NB4 (cell line): ENCODE measurements around the gene FAM177A1.
"Not testable (repeated sequence)": the region's sequence is repeated elsewhere in the genome, so short reads cannot be mapped to it uniquely, and the experiment has no call there.

Source experiments
- DNase-seq: peaks from one replicate; pipeline ENCODE4 v3.0.0; 2010; ENCODE audit warnings: low read depth
- H3K4me3 ChIP-seq: one replicate; pipeline ENCODE4 v1.5.1; 2011; ENCODE audit warnings: mild to moderate bottlenecking, low read depth, low read length, moderate library complexity
- CTCF ChIP-seq: IDR thresholded peaks from one replicate; pipeline ENCODE4 v1.5.1; 2012; ENCODE audit warnings: low read depth, low read length
- MYC ChIP-seq: IDR thresholded peaks from 2 replicates; pipeline ENCODE4 v1.6.1; 2011; ENCODE audit warnings: low read depth, low read length
- POLR2A ChIP-seq: IDR thresholded peaks from 2 replicates; pipeline ENCODE4 v1.6.1; 2011; ENCODE audit warnings: mild to moderate bottlenecking; ENCODE audit not compliant: insufficient read length; ENCODE audit errors: extremely low read depth
- TF ChIP-seq, protein P1 (sequence below): IDR thresholded peaks from 2 replicates; pipeline ENCODE4 v1.6.1; 2011; ENCODE audit warnings: low read depth, low read length

The FAM177A1 gene

DNA sequence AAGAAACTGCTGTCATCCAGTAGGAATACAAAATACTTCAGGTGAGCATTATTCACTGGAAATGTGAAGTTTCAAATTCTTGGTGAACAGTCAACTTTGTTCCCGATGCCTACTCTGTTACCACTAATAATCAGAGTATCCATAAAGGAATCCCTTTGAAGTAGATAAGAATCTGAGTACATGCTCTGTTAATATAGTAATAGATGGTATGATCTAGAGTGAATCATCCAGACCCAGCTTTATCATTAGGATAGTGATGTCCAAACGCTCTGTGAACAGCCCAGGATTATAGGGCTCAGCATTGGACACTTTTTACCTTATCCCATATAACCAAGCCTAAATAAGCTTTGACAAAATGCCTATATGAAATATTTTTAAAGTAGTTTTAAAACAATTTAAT lies 42.4 kb downstream of the FAM177A1 start:
- TF ChIP-seq, protein P1, sequence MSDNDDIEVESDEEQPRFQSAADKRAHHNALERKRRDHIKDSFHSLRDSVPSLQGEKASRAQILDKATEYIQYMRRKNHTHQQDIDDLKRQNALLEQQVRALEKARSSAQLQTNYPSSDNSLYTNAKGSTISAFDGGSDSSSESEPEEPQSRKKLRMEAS = no peak
- TF ChIP-seq CTCF = no peak
- no peak for TF ChIP-seq MYC
- TF ChIP-seq POLR2A = no peak
- DNase-seq = no peak
- no peak overlapping the region for H3K4me3 ChIP-seq

- not testable (repeated sequence) for H3K4me3 ChIP-seq, DNase-seq
Measured at GRCh38 chr14:35094645-35095044, 48.6 kb downstream of the FAM177A1 start.

DNA sequence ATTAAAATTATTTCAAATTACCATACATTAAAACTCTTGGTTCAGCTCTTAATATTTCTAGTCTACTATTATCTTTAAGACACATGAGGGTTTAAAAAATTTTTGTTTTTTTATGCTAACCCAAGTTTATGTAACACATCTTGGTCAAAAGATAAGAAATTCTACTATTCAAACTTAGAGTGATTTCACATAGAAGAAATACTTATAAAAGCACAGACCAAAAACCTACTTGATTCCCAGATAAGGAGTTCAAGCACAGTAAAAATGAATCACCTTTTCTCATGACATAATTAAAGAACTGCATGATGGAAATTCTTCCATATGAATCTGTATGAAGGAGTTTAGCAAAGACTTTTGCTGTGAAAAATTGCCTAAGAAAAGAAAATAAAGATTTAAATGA lies 61.8 kb downstream of the FAM177A1 start:
- TF ChIP-seq CTCF (no peak), MYC (no peak), POLR2A (no peak)
- TF ChIP-seq, protein P1 = no peak
- DNase-seq = no peak
- no peak overlapping the region for H3K4me3 ChIP-seq

DNA sequence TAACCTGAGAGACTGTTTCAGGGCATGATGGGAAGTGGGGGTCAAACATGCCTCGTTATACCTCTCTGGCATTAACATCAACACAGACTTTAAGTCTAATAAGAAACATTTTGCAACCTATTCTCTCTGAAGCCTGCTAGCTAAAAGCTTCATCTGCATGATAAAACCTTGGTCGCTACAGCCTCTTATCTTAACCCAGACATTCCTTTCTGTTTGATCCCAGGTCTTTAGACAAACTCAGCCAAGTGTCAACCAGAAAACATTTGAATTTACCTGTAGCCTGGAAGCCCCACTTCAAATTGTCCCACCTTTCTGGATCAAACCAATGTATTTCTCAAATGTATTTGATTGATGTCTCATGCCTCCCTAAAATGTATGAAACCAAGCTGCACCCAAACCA lies 66.6 kb downstream of the FAM177A1 start:
- no peak for DNase-seq
- TF ChIP-seq, protein P1 = no peak
- no peak overlapping the region for H3K4me3 ChIP-seq

DNA sequence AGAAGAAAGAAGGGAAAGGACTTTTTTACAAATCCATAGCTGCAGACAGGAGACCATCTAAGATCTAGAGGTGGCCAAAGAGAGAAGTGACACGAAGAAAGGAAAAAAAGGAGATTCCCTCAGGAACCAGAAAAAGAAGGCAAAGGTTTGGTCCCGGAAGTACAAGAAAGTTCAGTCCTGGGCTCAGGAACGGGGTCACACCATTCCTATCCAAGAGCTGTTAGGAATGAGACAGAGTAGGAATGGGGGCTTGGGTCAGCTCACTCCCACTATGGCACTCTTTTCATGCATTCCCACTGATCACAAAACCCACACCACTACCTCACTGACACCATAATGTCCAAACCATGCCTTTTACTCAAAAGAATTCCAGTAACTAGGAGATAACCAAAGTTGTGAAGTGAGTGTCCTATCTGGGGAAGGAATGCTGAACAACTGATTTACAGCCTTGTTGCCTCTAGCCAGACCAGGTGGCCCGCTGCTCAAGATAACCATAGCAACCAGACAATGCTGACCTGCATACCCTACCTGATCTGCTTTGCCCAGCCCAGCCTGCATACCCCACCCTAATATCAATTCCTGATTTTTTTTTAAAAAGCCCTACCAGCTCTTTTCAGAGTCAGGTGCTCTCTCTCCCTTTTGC lies 67.4 kb downstream of the FAM177A1 start:
- H3K4me3 ChIP-seq = no peak overlapping the region
- TF ChIP-seq, protein P1 = no peak
- DNase-seq = no peak

DNA sequence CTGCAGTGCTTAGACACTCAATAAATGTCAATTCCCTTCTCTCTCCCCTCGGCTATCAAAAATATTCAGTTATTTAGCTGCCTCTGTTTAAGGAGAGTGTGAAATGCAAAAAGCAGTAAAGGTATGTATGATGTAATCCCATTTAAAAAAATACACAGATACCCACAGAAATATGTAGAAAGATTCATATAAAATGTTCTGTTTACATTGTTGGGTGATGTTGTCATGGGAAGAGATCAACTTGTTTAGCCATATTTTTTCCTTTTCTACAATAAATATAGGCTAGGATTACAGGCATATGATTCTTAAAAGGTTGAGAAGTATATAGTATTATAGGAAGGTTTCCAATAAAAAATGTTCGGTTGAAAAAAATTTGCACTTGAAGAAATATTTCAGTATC lies 68.0 kb downstream of the FAM177A1 start:
- TF ChIP-seq MYC = no peak
- no peak for DNase-seq
- H3K4me3 ChIP-seq = no peak overlapping the region

DNA sequence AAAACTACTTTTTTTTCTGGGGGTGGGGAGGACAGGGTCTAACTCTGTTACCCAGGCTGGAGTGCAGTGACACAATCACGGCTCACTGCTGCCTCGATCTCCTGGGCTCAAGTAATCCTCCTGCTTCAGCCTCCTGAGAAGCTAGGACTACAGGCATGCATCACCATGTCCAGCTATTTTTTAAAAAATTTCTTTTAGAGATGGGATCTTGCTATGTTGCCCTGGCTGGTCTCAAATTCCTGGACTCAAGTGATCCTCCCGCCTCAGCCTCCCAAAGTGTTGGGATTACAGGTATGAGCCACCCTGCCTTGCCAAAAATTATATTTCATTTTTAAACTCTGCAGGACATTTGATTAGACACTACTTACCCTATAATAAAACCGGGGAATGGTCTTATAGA lies 70.2 kb downstream of the FAM177A1 start:
- TF ChIP-seq CTCF (no peak), MYC (no peak), POLR2A (no peak)
- TF ChIP-seq, protein P1 = no peak
- no peak for DNase-seq
- no peak overlapping the region for H3K4me3 ChIP-seq

DNA sequence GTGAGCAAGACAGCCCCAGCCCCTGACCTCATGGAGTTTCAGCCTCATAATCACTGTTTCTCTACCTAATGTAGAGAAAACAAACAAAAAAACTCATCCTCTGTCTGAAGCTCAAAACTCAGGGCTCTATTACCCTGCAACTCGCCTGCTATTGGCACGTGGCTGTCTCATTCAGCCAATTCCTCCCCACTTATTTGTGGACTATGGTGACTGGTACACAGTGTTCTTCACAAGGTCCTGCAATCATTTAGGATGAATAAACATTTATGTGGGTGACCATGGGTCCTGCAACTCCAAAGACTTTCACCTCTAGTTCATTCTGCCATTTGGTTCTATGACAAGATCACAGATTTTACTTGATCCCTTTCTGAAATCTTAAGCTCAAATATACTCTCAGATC lies 71.0 kb downstream of the FAM177A1 start:
- DNase-seq = no peak
- H3K4me3 ChIP-seq = no peak overlapping the region
- TF ChIP-seq POLR2A (no peak), CTCF (no peak), MYC (no peak)
- TF ChIP-seq, protein P1 = no peak
